Occipital lobe (tissue), 2 donors: ENCODE data around the gene PPM1H. TPM values are rescaled to one million over a fixed set of nuclear protein-coding genes. Genes with fewer than 3 reads are reported as not detected.
"Not testable (repeated sequence)": the region's sequence is repeated elsewhere in the genome, so short reads cannot be mapped to it uniquely, and the experiment has no call there.

Experiments used
- DNase-seq: peaks from one replicate; lab custom pipeline; 2025; lab: John Stamatoyannopoulos, UW
- total RNA-seq: library from RNA; depleted of rRNA; stranded (reverse); fragments of >200 nt; gene quantifications from one replicate; pipeline ENCODE4 v1.2.3, GENCODE V29; 2014

Gene PPM1H
- total RNA-seq, 1 donor from 2014 or later, result 10.6 TPM

DNA sequence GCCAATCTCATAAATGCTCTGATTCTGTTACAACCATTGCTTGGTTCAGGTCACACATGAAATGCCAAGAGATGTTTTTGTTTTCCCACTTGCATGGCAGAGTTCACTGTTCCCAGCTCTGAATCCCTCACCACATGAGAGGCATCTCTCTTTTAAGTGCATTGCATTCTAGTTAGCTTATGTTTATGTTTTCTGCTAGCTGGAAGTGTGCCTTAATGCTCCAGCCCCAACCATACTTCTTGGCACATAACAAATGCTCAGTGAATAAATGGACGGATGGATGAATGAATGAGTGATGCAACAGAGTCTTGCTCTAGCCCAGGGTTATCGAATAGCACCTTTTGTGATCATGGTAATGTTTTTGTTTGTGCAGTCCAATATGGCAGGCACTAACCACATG, 197.3 kb downstream of the PPM1H start:
- no peak for DNase-seq

DNA sequence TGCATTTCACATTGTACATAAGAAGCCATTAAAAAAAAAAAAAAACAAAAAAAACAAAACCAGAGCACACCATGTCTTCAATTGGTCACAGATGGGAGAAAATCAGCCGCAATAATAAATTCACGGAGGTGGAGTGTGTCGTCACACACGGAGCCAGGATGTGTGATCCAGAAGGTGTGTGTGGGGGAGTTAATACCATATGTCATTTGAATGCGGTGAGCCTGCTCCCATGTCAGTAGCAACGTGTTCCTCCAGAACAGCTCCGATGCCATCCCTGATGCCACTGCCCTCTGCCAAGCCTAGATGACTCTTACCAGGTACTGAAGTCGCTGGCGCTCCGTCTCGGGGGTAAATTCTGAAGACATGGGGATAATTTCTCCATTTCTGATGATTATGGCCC, 197.8 kb downstream of the PPM1H start:
- DNase-seq, result no peak

DNA sequence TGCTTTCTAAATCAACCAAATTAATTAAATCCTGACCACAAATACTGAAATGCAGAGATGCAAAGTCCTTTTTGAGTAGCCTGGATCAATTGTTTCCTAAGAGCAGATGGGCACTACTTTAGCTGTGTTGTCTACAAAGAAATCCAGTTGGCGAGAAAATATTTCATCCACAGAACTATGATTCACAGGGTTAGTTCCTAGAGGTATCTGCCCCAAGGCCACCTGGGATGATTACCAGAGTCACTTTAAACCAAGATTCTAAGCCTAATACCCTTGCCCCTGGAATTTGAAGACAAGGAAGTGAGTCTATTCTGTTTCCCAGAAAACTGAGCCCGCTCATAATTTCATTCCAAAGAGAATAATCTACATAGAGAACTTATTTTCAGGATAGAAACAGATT, 198.4 kb downstream of the PPM1H start:
- DNase-seq, result no peak

DNA sequence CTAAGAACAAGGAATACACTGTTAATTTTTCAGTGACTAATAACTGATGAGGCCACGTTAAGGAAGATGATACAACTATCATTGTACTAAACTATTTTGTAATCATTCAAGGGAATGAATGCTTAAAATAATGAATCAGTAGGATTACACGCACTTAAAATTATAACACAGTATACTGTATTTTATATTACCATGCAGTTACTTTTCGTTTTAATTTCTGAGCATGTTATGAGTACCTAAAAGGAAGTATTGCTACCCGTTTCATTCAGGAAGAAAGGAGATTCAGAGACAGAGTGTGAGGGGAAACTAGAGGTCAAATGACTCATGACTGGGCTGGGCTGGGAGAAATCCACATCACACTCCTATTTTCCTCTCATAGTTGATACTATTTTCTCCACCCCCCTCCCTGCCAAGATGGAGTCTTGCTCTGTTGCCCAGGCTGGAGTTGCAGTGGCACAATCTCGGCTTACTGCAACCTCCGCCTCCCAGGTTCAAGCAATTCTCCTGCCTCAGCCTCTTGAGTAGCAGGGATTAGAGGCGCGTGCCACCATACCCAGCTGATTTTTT, 202.0 kb downstream of the PPM1H start:
- DNase-seq, result no peak

DNA sequence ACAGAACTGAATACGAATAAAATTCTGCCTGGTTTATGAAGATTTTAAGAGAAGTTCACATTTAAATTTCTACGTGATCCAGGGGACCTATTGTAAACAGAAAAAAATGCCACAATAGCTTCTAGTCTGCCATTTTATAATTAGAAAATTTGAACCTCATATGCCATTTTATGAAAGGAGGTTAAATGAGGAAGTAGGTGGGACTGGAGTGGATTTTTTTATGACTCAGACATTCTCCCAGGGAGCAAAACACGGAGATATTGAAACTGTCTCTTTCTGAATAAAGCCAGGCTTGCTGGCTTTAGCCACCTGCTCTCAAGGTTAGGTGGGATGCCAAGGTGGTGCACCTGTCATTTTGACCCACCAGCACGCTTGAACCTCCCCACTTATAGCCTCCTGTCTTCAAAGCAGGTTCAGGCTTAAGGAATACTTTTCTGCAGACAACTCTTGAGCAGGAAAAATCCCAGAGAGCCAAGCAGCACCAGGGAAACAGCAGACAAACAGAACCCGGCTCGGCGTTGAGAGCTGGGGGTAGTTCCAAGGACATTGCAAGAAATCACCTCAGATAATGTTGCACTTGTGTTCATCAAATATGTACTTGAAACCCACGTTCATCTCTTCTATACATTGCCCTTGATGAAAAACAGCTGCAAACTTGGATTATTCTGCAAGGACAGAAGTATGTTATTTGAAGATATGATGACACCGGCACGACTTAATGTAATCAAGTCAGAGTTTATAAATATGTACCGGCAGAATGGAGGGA, 203.7 kb downstream of the PPM1H start:
- no peak for DNase-seq

DNA sequence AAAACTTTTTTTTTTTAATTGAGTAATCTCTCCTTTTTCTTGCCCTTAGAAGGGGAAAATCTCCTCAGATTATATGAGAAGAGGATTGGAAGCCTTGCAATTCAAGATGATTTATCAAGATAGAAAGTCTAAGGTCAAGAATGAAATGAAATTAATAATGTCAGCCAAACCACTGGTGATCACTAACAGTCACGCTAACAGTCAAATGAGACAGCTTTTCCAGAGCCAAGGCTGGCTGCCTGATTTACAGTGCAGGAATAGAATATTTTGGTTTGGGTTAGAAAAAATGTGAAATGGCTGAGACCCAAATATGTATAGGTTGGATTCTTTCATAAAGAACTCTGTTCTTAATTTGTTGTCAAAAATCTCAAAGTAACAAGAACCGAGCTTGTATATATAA, 204.3 kb downstream of the PPM1H start:
- DNase-seq, result no peak

DNA sequence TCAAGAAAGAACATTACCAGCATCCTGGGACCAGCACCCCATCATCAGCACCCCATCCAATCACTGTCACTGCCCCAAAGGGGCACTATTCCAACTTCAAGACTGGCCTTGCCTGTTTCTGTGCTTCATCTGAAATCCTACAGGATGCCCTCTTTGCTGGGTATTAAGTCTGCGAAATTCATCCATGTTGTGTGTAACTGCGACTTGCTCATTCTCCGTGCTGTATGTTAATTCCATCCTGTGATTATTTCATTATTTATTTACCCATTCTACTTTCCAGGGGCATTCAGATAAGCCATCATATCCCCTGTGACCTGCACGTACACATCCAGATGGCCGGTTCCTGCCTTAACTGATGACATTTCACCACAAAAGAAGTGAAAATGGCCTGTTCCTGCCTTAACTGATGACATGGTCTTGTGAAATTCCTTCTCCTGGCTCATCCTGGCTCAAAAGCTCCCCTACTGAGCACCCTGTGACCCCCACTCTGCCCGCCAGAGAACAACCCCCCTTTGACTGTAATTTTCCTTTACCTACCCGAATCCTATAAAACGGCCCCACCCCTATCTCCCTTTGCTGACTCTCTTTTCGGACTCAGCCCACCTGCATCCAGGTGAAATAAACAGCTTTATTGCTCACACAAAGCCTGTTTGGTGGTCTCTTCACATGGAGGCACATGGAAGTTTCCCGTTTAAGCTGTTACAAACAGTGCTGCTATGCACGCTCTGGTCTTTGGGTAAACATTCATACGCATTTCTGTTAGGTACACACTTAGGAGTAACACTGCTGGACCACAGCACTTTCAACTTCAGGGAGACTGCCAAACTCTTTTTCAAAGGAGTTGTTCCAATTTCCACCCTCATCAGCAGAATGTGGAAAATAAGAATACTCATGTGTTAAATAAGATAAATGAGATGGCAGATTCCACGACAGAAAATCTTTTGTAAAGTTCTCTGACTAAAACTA, 205.1 kb downstream of the PPM1H start:
- DNase-seq, result not testable (repeated sequence)

DNA sequence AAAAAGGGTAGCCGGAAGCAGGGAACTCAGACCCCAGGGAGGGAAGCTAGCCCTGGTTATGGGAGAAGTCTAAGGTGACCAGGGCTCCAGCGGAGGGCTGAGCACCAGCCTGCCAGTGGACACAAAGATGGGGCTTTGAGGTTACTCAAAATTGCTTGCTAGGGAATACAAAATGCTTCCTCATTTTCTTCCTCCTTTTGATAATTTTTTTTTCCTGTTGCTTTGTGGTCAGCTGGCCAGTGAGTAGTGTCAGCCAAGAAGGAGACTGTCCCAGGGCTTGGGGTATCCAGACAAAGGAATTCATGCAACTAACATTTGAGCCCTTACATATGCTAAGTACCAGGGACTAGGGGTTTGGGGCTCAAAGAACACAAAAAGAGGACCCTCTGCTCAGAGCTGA, 206.2 kb downstream of the PPM1H start:
- no peak for DNase-seq

DNA sequence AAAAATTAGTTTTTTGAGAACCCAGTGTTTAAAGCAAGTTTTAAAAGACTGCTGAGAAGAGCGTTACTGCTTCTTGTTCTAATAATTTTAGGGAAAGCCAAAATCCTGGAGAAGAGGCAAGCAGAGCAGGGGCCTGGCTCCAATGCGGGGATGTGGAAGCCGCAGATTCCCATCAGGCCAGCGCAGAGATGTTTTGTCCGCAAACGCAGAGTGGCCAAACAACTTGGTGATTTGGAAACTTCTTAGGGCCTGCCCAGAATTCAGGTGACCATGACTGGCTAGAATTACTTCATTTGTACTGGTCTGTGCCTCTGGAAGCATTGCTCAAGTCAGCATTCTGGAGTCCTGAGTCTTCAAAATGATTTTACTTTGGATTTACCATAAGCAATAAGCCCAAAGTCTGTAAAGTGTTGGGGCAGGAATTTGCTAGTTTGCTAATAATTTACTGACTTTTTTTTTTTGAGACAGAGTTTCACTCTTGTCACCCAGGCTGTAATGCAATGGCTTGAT, 208.4 kb downstream of the PPM1H start:
- DNase-seq, result no peak

DNA sequence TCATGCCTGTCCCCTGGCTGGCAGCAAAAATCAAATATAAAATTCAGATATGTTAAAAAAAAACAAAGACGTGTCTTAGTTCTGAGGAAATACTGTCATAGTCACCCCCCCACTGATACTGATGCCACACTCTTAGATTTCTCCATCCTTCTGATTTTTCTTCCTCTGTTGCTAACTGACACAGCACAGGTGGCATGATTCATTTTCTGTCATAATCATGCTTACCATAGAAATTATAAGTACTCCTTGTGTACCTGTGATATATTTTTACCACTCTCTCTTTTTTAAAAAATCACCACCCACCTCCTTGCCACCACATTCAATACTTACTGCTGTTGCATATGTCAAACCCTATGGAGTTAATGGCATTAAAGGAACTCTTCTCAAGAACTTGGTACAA, 209.2 kb downstream of the PPM1H start:
- no peak for DNase-seq

DNA sequence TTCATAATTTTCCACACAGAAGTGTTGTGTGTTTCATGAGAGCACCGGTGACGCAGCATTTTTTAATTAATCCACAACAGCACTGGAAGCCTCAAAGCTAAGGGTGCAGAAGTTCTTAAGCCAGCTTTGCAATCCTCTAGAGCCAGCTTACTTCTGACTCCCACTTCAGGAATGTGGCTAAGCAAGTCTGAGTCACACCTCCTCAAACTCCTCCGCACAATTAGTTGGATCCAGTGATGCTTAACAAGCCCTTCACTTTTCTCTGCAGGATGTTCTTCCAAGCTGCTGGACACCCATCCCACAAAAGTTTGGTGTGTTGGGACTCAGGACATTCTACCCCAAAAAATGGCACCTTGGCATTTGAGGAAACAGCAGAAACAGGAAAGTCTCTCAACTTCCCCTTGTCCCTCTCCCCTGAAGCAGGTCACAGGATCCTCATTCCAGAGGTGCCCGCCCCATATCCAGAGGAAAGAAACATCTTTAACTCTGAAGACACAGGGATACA, 210.0 kb downstream of the PPM1H start:
- peak; percentile 54 for DNase-seq

DNA sequence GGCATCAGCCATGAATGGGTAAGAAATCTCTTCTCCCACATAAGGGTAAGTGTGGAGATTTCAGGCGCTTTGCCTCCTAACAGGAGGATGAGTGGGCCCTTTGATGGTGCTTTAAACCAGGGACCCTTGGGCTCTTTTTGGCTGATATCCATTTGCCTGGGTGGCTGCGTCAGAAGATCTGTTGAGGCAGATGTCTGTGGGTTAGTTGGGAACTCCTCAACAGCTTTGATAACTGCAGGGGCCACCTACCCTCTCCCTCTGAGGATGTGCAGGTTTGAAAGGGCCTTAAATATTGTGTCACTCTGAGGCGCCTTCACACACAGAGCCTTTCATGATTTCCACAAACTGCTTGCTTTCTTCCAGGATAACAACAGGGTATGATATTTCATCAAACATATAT, 210.7 kb downstream of the PPM1H start:
- DNase-seq, result no peak

DNA sequence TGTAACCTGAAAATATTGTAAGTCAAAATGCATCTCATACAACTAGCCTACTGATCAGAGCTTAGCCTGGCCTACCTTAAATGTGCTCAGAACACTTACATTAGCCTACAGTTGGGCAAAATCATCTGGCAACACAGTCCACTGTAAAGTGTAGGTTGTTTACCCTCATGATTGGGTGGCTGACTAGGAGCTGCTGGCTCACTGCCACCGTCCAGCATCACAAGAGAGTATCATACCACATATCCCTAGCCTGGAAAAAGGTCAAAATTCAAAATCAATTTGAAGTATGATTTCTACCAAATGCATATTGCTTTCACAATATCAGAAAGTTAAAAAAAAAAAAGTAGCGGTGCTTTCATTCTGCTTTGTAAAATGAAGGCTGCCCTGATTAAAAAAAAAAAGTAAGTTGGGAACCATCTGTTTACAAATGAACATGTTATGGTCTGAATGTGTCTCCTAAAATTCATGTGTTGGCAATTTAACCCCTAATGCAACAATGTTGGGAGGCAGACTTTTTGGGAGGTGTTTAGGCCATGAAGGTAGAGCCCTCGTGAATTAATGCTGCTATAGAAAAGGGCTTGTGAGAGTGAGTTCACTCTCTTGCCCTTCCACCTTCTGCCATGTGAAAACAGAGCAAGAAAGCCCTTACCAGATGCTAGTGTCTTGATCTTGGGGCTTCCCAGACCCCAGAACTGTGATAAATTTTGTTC, 211.8 kb downstream of the PPM1H start:
- no peak for DNase-seq

DNA sequence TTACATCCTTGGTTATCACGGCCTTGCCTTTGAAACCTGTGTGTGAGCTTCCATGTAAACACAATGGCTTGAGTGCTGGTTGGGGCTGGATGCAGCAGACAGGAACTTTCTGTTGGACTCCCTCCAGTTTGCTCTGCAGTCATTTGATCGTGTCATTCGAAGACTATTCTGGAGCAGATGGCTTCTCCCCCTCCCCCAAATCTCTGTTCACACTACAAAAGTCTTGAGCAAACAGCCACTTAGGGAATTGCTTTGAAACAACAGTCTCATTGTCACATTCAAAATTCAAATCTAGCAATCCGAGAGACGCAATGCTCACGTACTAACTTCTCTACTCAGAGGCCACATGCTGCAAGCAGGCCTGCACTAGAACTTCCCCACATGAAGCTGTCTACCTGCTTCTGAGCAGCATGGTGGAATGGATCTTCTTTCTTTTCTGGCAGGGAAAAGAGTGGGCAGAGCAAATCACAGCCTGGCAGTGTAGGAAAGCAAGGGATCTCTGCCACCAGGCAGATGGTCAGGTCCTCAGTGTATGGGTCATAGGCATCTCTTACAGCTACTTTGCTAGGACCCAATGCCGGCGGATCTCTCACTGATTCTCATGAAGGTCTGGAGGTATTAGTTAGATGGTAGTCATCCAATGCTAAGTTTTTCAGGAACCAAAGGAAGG, 214.2 kb downstream of the PPM1H start:
- DNase-seq, result peak; percentile 40

DNA sequence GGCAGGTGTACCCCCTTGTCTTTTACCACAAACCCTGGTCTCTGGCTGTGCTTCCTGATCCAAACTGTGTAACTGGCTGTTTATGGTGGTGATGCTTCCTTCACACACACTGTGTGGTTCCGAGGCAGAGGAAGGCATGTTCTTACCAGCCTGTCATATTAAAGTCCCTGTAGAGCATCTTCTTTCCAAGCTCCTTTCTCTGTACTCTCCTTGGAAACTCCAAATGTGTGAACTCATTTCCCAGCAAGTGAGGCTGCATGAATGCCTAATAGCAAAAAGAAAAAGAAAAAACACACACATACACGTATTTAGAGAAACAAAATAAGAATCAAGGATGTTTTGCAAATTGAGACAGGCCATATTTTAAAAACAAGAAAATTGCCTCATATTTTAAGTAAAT, 214.9 kb downstream of the PPM1H start:
- no peak for DNase-seq

DNA sequence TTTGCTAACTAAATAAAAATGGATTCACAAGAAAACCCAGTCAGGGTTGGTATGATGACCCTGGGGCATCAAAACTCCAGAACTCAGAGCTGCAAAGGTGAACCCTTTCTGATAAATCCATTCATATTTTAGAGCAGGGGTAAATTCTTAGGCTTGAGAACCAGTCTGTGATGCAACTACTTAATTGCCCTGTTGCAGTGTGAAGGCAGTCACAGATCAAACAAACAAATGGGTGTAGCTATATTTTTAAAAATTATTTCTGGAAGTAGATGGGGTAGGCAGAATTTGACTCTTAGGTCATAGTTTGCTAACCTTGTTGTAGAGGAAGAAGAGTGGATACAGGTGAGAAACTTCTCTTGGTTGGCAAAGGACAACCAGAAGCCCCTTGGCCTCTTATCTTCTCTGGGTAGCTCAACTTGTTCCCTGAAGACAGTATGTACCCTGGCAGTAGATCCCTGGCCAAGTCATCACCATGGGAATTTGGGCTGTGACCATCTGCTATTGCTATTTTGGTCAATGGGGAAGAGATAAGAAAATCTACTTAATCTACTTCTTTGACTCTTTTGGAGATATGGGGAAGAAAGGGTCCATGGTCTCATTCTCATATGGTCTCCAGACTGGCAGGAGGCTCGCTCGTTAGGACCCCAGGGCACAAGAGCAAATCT, 216.1 kb downstream of the PPM1H start:
- DNase-seq, result no peak

DNA sequence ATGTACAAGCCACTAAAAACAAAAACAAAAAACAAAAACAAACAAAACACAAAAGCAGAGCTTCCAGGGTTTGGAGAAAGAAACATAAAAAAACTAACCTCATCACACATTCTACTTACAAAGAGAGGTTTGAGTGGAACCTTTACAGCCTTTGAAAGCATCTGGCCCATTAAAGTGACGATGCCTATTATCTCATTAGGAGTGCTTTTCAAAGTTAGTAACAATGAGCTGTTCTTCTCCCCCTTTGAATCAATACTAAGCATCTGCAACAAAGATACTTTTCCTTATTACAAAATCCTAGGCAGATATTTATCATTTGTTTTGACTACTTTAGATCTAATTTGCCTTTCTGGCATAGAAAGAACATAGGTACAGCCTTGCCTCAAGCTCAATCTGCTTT, 217.3 kb downstream of the PPM1H start:
- no peak for DNase-seq

DNA sequence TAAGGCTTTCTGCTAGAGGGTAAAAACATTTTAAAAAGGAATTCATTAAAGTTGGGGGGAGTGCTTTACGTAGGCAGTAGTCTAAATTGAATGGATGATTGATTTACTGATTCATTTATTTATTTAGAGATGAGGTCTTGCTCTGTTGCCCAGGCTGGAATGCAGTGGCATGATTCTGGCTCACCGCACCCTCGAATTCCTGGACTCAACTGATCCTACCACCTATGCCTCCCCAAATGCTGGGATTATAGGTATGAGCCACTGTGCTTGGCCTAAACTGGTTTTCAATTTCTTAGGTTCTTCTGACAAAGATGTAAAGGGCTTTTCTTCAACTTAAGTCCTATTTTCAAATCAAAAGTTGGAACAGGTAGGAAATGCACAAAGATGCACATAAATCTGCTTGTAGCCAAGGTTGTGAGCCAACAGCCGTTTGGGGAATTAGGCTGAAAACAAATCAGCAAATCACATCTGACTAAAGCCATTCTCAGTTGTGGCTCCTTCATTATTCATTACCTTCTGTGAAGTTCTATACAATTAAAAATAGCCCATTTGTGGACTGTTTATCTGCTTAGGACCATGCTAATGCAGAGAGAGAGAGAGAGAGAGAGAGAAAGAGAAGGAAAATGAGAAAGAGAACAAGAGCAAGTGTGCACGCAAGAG, 218.0 kb downstream of the PPM1H start:
- DNase-seq, result no peak

DNA sequence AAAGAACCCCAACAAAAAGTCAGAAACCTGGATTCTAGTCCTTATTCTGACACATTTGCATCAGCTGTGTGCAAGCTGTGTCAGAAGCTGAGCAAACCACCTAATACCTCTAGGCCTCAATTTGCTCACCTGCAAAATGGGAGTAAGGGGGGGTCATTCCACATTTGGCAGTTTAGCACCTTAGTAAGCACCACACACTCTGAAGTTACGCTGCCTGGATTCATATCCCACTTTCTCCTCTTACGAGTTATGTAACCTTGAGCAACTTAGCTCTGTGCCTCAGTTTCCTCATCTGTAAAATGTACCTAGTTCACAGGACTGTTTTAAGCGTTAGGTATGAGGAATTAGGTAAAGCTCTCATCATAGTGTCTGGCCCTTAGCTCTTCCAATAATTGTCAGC, 218.9 kb downstream of the PPM1H start:
- DNase-seq, result no peak
